ENCODE data around the gene LYSMD2.

- TF ChIP-seq CTCF (IDR thresholded peaks at IDR 0.05; ENCODE audit: low read length) (no peak), EZH2 (IDR thresholded peaks at IDR 0.05; ENCODE audit: borderline replicate concordance, low read length) (no peak)
Measured at GRCh38 chr15:51699373-51699772, 38.1 kb downstream of the LYSMD2 start.
